Activated CD8-positive, alpha-beta T cell treated with anti-CD3 and anti-CD28 coated beads for 36 hours (primary cell): ENCODE results near the gene PRKCE. TPM values are rescaled to one million over a fixed set of nuclear protein-coding genes. Genes with fewer than 3 reads are reported as not detected.

Experiments used
- ATAC-seq: fragments of 200-7000 bp; cut with Tn5 transposase; one replicate; pipeline ENCODE4 v1.10.0; 2021; ENCODE audit warnings: mild to moderate bottlenecking, moderate library complexity
- CTCF ChIA-PET: fragments of 350-600 bp; sonication (Branson Sonifier 250); formaldehyde crosslinking; loops from one replicate; lab custom pipeline; 2021; ENCODE audit warnings: antibody characterized with exemption; lab: Charles Lee
- POLR2A ChIA-PET: fragments of 350-600 bp; sonication (Branson Sonifier 250); formaldehyde crosslinking; loops from one replicate; lab custom pipeline; 2021; ENCODE audit warnings: antibody characterized with exemption; lab: Charles Lee
- DNase-seq: peaks from one replicate; pipeline ENCODE4 v3.0.0-alpha.2; 2020
- H3K27ac Mint-ChIP-seq: one replicate; pipeline ENCODE4 v1.8.0; 2021; ENCODE audit warnings: mild to moderate bottlenecking, mixed read lengths
- H3K27me3 Mint-ChIP-seq: one replicate; pipeline ENCODE4 v1.8.0; 2021; ENCODE audit warnings: mixed read lengths
- H3K36me3 Mint-ChIP-seq: one replicate; pipeline ENCODE4 v1.8.0; 2021; ENCODE audit warnings: low read depth, mixed read lengths
- H3K4me1 Mint-ChIP-seq: one replicate; pipeline ENCODE4 v1.8.0; 2021; ENCODE audit warnings: low read depth, mixed read lengths
- H3K4me3 Mint-ChIP-seq: one replicate; pipeline ENCODE4 v1.8.0; 2021; ENCODE audit warnings: mild to moderate bottlenecking, moderate library complexity, mixed read lengths
- H3K9me3 Mint-ChIP-seq: one replicate; pipeline ENCODE4 v1.8.0; 2021; ENCODE audit warnings: mixed read lengths
- intact Hi-C: fragments of 100-400 bp; cut with micrococcal nuclease; formaldehyde crosslinking; loops from one replicate; pipeline ENCODE4 v1.10.0; 2022
- total RNA-seq, 2 experiments: library from RNA; stranded (reverse); gene quantifications; one replicate each; pipeline ENCODE4 v1.2.3, GENCODE V29; 2021
- TF ChIP-seq, protein P1 (sequence below): fragments of 200-600 bp; IDR thresholded peaks from one replicate; pipeline ENCODE4 v1.8.0; 2022; ENCODE audit warnings: antibody characterized with exemption, mild to moderate bottlenecking

Gene PRKCE
- total RNA-seq, 2 experiments from 2014 or later: 11.5 to 11.9 TPM

DNA sequence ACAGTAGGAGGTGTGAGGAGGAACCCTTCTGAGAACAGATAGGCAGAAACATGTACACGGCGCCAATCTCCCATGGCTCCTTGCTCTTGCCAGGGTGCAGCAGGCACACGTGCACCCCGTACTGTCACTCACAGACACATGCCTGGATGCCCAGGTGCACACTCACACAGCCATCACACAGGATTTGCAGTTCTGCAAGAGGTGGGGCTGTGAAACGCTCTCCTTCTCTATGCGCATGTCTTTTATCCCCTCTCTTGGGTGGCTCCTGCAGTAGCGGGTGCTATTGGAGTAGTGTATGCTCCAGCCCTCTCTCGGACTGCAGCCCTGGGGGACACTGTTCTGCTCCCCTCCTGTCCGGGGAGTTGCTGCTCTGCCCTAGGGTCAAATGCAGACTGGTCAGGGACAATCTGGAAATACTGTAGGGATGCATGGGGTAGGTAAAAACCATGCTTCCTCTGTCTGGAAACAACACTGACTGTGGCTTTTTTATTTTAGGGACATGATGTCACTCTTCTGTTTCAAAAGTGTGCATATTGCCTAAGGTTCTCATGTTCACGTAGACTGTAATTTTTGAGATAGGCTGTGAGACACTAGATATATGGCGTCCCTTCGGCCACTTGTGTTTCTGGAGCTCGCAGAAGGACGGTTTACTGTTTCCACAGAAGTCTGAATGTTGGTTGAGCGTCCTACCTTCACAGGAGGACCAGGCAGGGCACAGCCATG lies 118.5 kb downstream of the PRKCE start:
- Mint-ChIP-seq H3K27ac (no peak overlapping the region), H3K4me3 (no peak overlapping the region), H3K36me3 (no peaks in the 10 kb centered on the region), H3K9me3 (no peaks in the 10 kb centered on the region), H3K4me1 (no peaks in the 10 kb centered on the region), H3K27me3 (no peaks in the 10 kb centered on the region)
- TF ChIP-seq, protein P1, sequence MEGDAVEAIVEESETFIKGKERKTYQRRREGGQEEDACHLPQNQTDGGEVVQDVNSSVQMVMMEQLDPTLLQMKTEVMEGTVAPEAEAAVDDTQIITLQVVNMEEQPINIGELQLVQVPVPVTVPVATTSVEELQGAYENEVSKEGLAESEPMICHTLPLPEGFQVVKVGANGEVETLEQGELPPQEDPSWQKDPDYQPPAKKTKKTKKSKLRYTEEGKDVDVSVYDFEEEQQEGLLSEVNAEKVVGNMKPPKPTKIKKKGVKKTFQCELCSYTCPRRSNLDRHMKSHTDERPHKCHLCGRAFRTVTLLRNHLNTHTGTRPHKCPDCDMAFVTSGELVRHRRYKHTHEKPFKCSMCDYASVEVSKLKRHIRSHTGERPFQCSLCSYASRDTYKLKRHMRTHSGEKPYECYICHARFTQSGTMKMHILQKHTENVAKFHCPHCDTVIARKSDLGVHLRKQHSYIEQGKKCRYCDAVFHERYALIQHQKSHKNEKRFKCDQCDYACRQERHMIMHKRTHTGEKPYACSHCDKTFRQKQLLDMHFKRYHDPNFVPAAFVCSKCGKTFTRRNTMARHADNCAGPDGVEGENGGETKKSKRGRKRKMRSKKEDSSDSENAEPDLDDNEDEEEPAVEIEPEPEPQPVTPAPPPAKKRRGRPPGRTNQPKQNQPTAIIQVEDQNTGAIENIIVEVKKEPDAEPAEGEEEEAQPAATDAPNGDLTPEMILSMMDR: no peak
- ATAC-seq: no peak
- intact Hi-C loops: loop anchor here (10.0 kb wide), 1 partner anchor 165 kb away; no protein-coding TSS in a partner anchor
- no peak for DNase-seq
- ChIA-PET POLR2A (interaction anchor here (0.6 kb wide), 1 partner anchor 770 kb away, joined by 3 read pairs; no protein-coding TSS in a partner anchor), CTCF (interaction anchor here (1.9 kb wide), 1 partner anchor 9 kb away, joined by 12 read pairs; no protein-coding TSS in a partner anchor)

DNA sequence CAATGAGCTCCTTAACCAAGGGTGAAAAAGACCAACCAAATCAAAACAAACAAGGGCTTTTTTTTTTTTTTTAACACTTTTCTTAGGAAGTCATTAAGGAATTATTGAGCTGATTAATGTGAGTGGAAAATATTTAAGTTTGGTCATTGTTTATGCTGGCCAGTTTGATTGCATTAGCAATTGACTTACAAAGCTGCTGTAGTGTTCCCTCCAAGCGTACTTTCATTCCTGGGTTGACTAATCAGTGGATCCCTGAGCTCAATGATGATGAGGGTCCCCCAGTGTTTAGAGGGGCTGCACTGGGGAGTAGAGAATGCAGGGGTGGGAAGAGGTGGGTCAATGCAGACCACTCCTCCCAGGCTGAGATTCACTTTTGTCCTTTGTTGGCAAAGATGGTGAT lies 119.3 kb downstream of the PRKCE start:
- no peak overlapping the region for H3K4me3 Mint-ChIP-seq
- H3K27ac Mint-ChIP-seq: no peak overlapping the region
- H3K36me3 Mint-ChIP-seq: no peaks in the 10 kb centered on the region
- TF ChIP-seq, protein P1: no peak
- no peak for DNase-seq
- no peaks in the 10 kb centered on the region for H3K4me1 Mint-ChIP-seq
- no peak for ATAC-seq
- intact Hi-C loops: loop anchor here (10.0 kb wide), 1 partner anchor 164 kb away; no protein-coding TSS in a partner anchor
- H3K27me3 Mint-ChIP-seq: no peaks in the 10 kb centered on the region
- ChIA-PET CTCF (interaction anchor here (1.9 kb wide), 1 partner anchor 8 kb away, joined by 12 read pairs; no protein-coding TSS in a partner anchor), POLR2A (interaction anchor here (0.6 kb wide), 1 partner anchor 771 kb away, joined by 3 read pairs; no protein-coding TSS in a partner anchor)
- no peaks in the 10 kb centered on the region for H3K9me3 Mint-ChIP-seq

DNA sequence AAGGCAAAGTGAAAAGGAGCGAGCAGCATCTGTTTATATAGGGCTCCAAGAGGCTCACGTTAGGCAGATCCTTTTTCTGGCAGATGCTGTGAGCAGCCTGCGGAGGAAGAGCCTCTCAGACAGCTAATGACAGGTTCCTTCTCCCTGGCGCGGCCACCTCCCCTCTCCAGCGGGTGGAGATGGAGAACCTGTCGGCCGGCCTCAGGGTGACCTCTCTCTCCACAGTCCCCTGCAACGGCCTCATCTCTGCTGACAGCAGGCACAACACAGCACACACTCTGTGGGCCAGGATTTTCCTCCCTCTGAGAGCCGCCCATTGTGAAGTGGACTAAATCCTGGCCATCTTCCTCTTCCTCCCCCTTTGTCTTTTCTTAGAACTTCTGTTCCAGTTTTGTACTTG lies 119.8 kb downstream of the PRKCE start:
- ATAC-seq: no peak
- H3K27ac Mint-ChIP-seq: no peak overlapping the region
- H3K36me3 Mint-ChIP-seq: no peaks in the 10 kb centered on the region
- no peaks in the 10 kb centered on the region for H3K4me1 Mint-ChIP-seq
- H3K4me3 Mint-ChIP-seq: no peak overlapping the region
- H3K27me3 Mint-ChIP-seq: no peaks in the 10 kb centered on the region
- no peaks in the 10 kb centered on the region for H3K9me3 Mint-ChIP-seq
- intact Hi-C loops: loop anchor here (10.0 kb wide), 1 partner anchor 164 kb away; no protein-coding TSS in a partner anchor
- ChIA-PET CTCF (interaction anchor here (1.9 kb wide), 1 partner anchor 8 kb away, joined by 12 read pairs; no protein-coding TSS in a partner anchor), POLR2A (no interaction called here)
- TF ChIP-seq, protein P1: no peak
- no peak for DNase-seq

DNA sequence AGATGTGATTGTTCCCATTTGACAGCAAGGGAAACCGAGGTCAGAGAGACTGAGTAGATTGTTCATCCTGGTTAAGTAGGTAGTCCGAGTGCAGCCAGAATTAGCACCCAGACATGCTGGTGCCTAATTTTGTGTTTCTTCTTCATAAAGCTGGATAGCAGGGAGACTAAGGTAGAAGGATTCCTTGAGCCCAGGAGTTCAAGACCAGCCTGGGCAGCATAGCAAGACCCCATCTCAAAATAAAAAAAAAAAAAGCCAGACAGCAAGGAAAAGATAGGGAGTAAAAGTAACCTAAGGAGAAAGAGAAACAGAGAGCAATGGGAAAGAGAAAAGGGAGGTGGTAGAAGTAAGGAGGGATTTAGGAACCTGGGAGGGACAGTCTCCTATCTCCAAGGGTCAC lies 120.6 kb downstream of the PRKCE start:
- POLR2A ChIA-PET: no interaction called here

More for the DNA sequence above, 120.6 kb downstream of the PRKCE start:
- H3K9me3 Mint-ChIP-seq: no peaks in the 10 kb centered on the region
- no peaks in the 10 kb centered on the region for H3K36me3 Mint-ChIP-seq
- no peak overlapping the region for H3K27ac Mint-ChIP-seq
- TF ChIP-seq, protein P1: no peak
- H3K4me1 Mint-ChIP-seq: no peaks in the 10 kb centered on the region
- CTCF ChIA-PET: no interaction called here
- no peaks in the 10 kb centered on the region for H3K27me3 Mint-ChIP-seq
- no peak for DNase-seq
- ATAC-seq: no peak
- intact Hi-C loops: loop anchor here (10.0 kb wide), 1 partner anchor 163 kb away; no protein-coding TSS in a partner anchor
- no peak overlapping the region for H3K4me3 Mint-ChIP-seq
